HepG2 (cell line): Measurements from ENCODE around the gene RCAN2. TPM values are rescaled to one million over a fixed set of nuclear protein-coding genes. Genes with fewer than 3 reads are reported as not detected.

ENCODE experiments used
- ATAC-seq: fragments of 200-7000 bp; cut with Tn5 transposase; 3 replicates; pipeline ENCODE4 v1.9.1; 2020; ENCODE audit warnings: mild to moderate bottlenecking, moderate library complexity
- BruUV-seq: library from RNA; stranded (reverse); fragments of 400-500 nt; replicated peaks from 2 replicates; lab custom pipeline; 2021; lab: Mats Ljungman, UMichigan
- CTCF ChIA-PET: fragments of 300-600 bp; formaldehyde crosslinking; extraction: SDS; loops from one replicate; lab custom pipeline; 2021; ENCODE audit warnings: low total read pairs, inconsistent platforms, low intra/inter-chr PET ratio; lab: Yijun Ruan, JAX
- POLR2A ChIA-PET: fragments of 350-600 bp; sonication (Branson Sonifier 250); formaldehyde crosslinking; loops from one replicate; lab custom pipeline; 2020; ENCODE audit warnings: antibody characterized with exemption, inconsistent platforms; lab: Yijun Ruan, JAX
- DNase-seq: peaks from one replicate; pipeline ENCODE4 v3.0.0-alpha.2; 2015; ENCODE audit warnings: low spot score
- FAIRE-seq: peaks from 3 replicates; lab custom pipeline; 2011; peaks lifted over from hg19 to GRCh38; lab: Jason Lieb, UNC
- H2AFZ ChIP-seq: one replicate; pipeline ENCODE4 v1.6.1; 2011; ENCODE audit warnings: low read length, inconsistent platforms
- H3K27ac ChIP-seq: fragments of 300-600 bp; 3 replicates; pipeline ENCODE4 v1.8.0; 2011; ENCODE audit warnings: mixed run types, mild to moderate bottlenecking, mixed read lengths, low read length, inconsistent platforms; ENCODE audit not compliant: insufficient read depth; ENCODE audit errors: extremely low read length
- H3K27me3 ChIP-seq, 2 experiments: fragments of 200-600 bp in 1 of 2; 2 replicates in 1 of 2; 3 replicates in 1 of 2; pipeline versions ENCODE4 v1.6.0 to v1.8.0; 2011; ENCODE audit warnings: low read length in 2 of 2, mild to moderate bottlenecking in 2 of 2, moderate library complexity in 2 of 2, inconsistent platforms in 1 of 2; ENCODE audit not compliant: insufficient read depth in 2 of 2, control insufficient read depth in 1 of 2
- H3K36me3 ChIP-seq, 2 experiments: fragments of 200-600 bp in 1 of 2; replicated peaks in 1 of 2; 2 replicates in 1 of 2; 3 replicates in 1 of 2; pipeline versions ENCODE4 v1.5.1 to v1.8.0; 2011; ENCODE audit warnings: low read length in 2 of 2, inconsistent platforms in 1 of 2; ENCODE audit not compliant: insufficient read depth in 2 of 2, control insufficient read depth in 1 of 2
- H3K4me1 ChIP-seq: 2 replicates; pipeline ENCODE4 v1.5.1; 2012; ENCODE audit warnings: low read length, inconsistent platforms; ENCODE audit not compliant: insufficient read depth
- H3K4me2 ChIP-seq: 2 replicates; pipeline ENCODE4 v1.6.0; 2011; ENCODE audit warnings: low read depth, low read length, inconsistent platforms
- H3K4me3 ChIP-seq, 3 experiments: fragments of 200-600 bp in 1 of 3; sonication (generic), shearing (Covaris generic) in 1 of 3; replicated peaks in 1 of 3; 2 replicates each; pipeline ENCODE4 v1.5.1; 2011 to 2016; ENCODE audit warnings: low read length in 3 of 3, inconsistent platforms in 2 of 3, low read depth in 2 of 3, mild to moderate bottlenecking in 2 of 3, control low read depth in 1 of 3, mixed read lengths in 1 of 3; ENCODE audit not compliant: insufficient read depth in 1 of 3
- H3K79me2 ChIP-seq: one replicate; pipeline ENCODE4 v1.6.1; 2011; ENCODE audit warnings: low read length, inconsistent platforms; ENCODE audit not compliant: insufficient read depth
- H3K9ac ChIP-seq: 2 replicates; pipeline ENCODE4 v1.6.0; 2011; ENCODE audit warnings: mild to moderate bottlenecking, low read depth, low read length, inconsistent platforms; ENCODE audit not compliant: insufficient read depth
- H3K9me3 ChIP-seq: 2 replicates; pipeline ENCODE4 v1.5.1; 2012; ENCODE audit warnings: mild to moderate bottlenecking, low read length
- H4K20me1 ChIP-seq: 2 replicates; pipeline ENCODE4 v1.6.0; 2011; ENCODE audit warnings: inconsistent platforms, mild to moderate bottlenecking, low read length, moderate library complexity; ENCODE audit not compliant: insufficient read depth
- AKAP8 ChIP-seq: sonication (generic); formaldehyde crosslinking; IDR thresholded peaks from 2 replicates; pipeline ENCODE4 v1.5.1; 2020; ENCODE audit warnings: mild to moderate bottlenecking, missing genetic modification reagents
- MYNN ChIP-seq: sonication (generic); formaldehyde crosslinking; IDR thresholded peaks from 2 replicates; pipeline ENCODE4 v1.4.0; 2020; ENCODE audit warnings: mild to moderate bottlenecking, low read depth, missing genetic modification reagents
- NBN ChIP-seq: fragments of 450-650 bp; conservative IDR thresholded peaks from 2 replicates; pipeline ENCODE4 v1.6.1; 2017
- NONO ChIP-seq, 2 experiments: fragments of 450-650 bp in 1 of 2; sonication (generic) in 1 of 2; formaldehyde crosslinking in 1 of 2; IDR thresholded peaks in 1 of 2; conservative IDR thresholded peaks in 1 of 2; 2 replicates each; pipeline versions ENCODE4 v1.6.1 to v1.8.0; 2017 to 2022; ENCODE audit warnings: mild to moderate bottlenecking in 1 of 2, missing genetic modification reagents in 1 of 2, moderate library complexity in 1 of 2
- REL ChIP-seq: sonication (generic); formaldehyde crosslinking; conservative IDR thresholded peaks from 2 replicates; pipeline ENCODE4 v1.8.0; 2022; ENCODE audit warnings: mild to moderate bottlenecking, missing genetic modification reagents, moderate library complexity
- TBL1XR1 ChIP-seq: fragments of 150-350 bp; IDR thresholded peaks from 2 replicates; pipeline ENCODE4 v1.6.1; 2014; ENCODE audit warnings: borderline replicate concordance, low read length; ENCODE audit not compliant: partially characterized antibody
- TOPORS ChIP-seq: sonication (generic); formaldehyde crosslinking; IDR thresholded peaks from 2 replicates; pipeline ENCODE4 v1.8.0; 2023; ENCODE audit warnings: mild to moderate bottlenecking, missing genetic modification reagents
- ZFAT ChIP-seq: sonication (generic); formaldehyde crosslinking; conservative IDR thresholded peaks from 2 replicates; pipeline ENCODE4 v1.8.1; 2023; ENCODE audit warnings: missing genetic modification reagents, inconsistent platforms
- ZNF331 ChIP-seq: sonication (generic); formaldehyde crosslinking; IDR thresholded peaks from 2 replicates; pipeline ENCODE4 v1.4.0; 2020; ENCODE audit warnings: missing genetic modification reagents
- ZNF572 ChIP-seq: sonication (generic); formaldehyde crosslinking; IDR thresholded peaks from 2 replicates; pipeline ENCODE4 v1.5.1; 2020; ENCODE audit warnings: mild to moderate bottlenecking, missing genetic modification reagents
- WGBS: methylation state at CpG from one replicate; pipeline ENCODE4 v1.1.6; 2017; ENCODE audit warnings: low lambda C conversion rate; 5-methylcytosine and 5-hydroxymethylcytosine counted together
- in situ Hi-C: cut with HindIII; loops from 2 replicates; pipeline ENCODE4 v1.10.0; 2017; ENCODE audit warnings: low pct_unique_long_range_greater_than_20kb; ENCODE audit not compliant: extremely low pct_ligation_motif_present
- intact Hi-C: fragments of 100-400 bp; cut with micrococcal nuclease; formaldehyde crosslinking; loops from one replicate; pipeline ENCODE4 v1.10.0; 2022; ENCODE audit not compliant: unreplicated experiment
- polyA plus RNA-seq, 8 experiments: library from polyadenylated mRNA; depleted of rRNA in 3 of 8; stranded (reverse) in 7 of 8; unstranded in 1 of 8; fragments of >200 nt; fragmentation: Illumina TruSeq in 4 of 8; extraction: Trizol in 4 of 8; gene quantifications; 2 replicates each; pipeline versions ENCODE4 v1.2.1 to v1.2.3, GENCODE V29; 2011 to 2016; ENCODE audit warnings: low read depth in 4 of 8, missing spikeins in 1 of 8, mixed read lengths in 1 of 8; ENCODE audit not compliant: insufficient read depth in 1 of 8
- total RNA-seq, 5 experiments: library from RNA; depleted of rRNA; stranded (reverse); fragments of >200 nt; fragmentation: Illumina TruSeq; extraction: Trizol; gene quantifications; 2 replicates each; pipeline ENCODE4 v1.2.3, GENCODE V29; 2016; ENCODE audit warnings: low read depth in 1 of 5
- TF ChIP-seq, protein P1 (sequence below): sonication (generic); formaldehyde crosslinking; IDR thresholded peaks from 2 replicates; pipeline ENCODE4 v1.4.0; 2020; ENCODE audit warnings: missing genetic modification reagents

The RCAN2 gene
- total and polyA plus RNA-seq, 2 of the 13 experiments (the other 11 are each of a cell fraction or from before 2014, with no cell fraction given): not detected

DNA sequence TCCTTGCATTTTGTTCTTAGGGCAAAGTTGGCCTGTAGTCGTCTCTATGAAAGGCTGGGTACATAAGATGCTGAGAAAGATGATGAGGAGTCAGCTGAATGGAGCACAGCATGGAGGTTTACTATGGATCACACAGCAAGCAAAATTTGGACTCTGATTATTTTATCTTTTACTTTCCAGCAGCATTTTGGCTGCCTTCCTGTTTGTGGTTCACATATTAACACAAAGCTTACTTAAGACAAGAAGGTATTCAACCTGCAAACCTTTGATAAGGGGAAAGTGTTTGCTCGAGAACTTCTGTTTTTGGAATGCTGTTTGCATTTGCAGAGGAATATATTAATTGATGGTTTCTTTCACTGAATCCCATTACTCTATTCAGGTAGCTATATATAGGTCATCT, 217.3 kb downstream of the RCAN2 start:
- no peak for FAIRE-seq
- WGBS: 0% methylated on average over 2 of the region's 2 CpGs
- intact Hi-C loops (no loop called here), in situ Hi-C loops (no loop called here)
- Histone ChIP-seq H3K4me2 (no peak overlapping the region), H3K9ac (no peak overlapping the region), H3K27me3 (no peaks in the 10 kb centered on the region), H3K27ac (no peak overlapping the region), H3K36me3 (no peaks in the 10 kb centered on the region), H3K79me2 (no peaks in the 10 kb centered on the region), H4K20me1 (no peaks in the 10 kb centered on the region), H2AFZ (no peak overlapping the region), H3K4me3 (no peak overlapping the region), H3K9me3 (no peaks in the 10 kb centered on the region), H3K4me1 (no peaks in the 10 kb centered on the region)
- DNase-seq: no peak
- no peak for TF ChIP-seq ZFAT
- no peak for TF ChIP-seq TOPORS (CRISPR knock-in tag)
- TF ChIP-seq NONO (IDR thresholded peaks at IDR 0.05): no peak
- TF ChIP-seq NONO (CRISPR knock-in tag; conservative IDR thresholded peaks at IDR 0.05): no peak
- no peak for TF ChIP-seq ZNF572
- TF ChIP-seq, protein P1, sequence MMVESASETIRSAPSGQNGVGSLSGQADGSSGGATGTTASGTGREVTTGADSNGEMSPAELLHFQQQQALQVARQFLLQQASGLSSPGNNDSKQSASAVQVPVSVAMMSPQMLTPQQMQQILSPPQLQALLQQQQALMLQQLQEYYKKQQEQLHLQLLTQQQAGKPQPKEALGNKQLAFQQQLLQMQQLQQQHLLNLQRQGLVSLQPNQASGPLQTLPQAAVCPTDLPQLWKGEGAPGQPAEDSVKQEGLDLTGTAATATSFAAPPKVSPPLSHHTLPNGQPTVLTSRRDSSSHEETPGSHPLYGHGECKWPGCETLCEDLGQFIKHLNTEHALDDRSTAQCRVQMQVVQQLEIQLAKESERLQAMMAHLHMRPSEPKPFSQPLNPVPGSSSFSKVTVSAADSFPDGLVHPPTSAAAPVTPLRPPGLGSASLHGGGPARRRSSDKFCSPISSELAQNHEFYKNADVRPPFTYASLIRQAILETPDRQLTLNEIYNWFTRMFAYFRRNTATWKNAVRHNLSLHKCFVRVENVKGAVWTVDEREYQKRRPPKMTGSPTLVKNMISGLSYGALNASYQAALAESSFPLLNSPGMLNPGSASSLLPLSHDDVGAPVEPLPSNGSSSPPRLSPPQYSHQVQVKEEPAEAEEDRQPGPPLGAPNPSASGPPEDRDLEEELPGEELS (CRISPR knock-in tag): no peak
- TF ChIP-seq NBN: no peak
- no peak for TF ChIP-seq REL
- BruUV-seq: no TSS peak
- CTCF ChIA-PET: no interaction called here
- no peak for ATAC-seq
- POLR2A ChIA-PET: no interaction called here

DNA sequence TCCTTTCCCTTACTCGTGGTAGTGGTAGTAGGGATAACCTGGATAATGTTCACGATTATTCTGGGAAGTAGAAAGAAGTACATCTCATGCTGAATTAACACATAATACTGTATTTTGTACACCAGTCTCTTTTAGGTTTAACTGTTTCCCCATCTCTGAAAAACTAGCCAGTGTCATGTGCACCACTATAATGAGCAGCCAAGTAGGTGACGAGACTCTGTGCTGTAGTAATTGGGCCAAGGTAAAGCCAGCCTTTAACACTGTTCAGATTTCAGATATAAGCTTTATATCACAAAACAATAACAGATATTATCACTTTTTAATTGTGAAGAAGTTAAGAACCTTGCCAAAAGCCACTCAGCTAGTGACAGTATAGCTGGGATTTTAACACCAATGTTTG, 219.5 kb downstream of the RCAN2 start:
- Histone ChIP-seq H3K79me2 (no peaks in the 10 kb centered on the region), H3K4me2 (no peak overlapping the region), H3K27ac (no peak overlapping the region), H3K4me3 (no peak overlapping the region), H2AFZ (no peak overlapping the region), H3K9ac (no peak overlapping the region), H3K27me3 (no peaks in the 10 kb centered on the region), H3K9me3 (no peaks in the 10 kb centered on the region), H4K20me1 (no peaks in the 10 kb centered on the region), H3K36me3 (no peaks in the 10 kb centered on the region), H3K4me1 (no peaks in the 10 kb centered on the region)
- no peak for ATAC-seq
- CTCF ChIA-PET: no interaction called here
- POLR2A ChIA-PET: no interaction called here
- no peak for TF ChIP-seq MYNN (CRISPR knock-in tag)
- TF ChIP-seq AKAP8 (CRISPR knock-in tag): no peak
- no peak for TF ChIP-seq TBL1XR1
- no peak for TF ChIP-seq ZNF331 (CRISPR knock-in tag)
- FAIRE-seq: no peak
- DNase-seq: no peak
- intact Hi-C loops: no loop called here
- in situ Hi-C loops: no loop called here
- 0% methylated on average over 3 of the region's 3 CpGs for WGBS
- BruUV-seq: no TSS peak
